Stimulated activated CD4-positive, alpha-beta T cell treated with anti-CD3 and anti-CD28 coated beads, TNF-alpha, amount 100 ng/mL, for 24 hours (primary cell): ENCODE results near the gene OR6C3.
"Not testable (repeated sequence)": the region's sequence is repeated elsewhere in the genome, so short reads cannot be mapped to it uniquely, and the experiment has no call there.

Experiments used
- DNase-seq, 3 experiments: peaks; one replicate each; pipeline ENCODE4 v3.0.0-alpha.2; 2020; ENCODE audit warnings: low read depth in 3 of 3

OR6C3 gene

DNA sequence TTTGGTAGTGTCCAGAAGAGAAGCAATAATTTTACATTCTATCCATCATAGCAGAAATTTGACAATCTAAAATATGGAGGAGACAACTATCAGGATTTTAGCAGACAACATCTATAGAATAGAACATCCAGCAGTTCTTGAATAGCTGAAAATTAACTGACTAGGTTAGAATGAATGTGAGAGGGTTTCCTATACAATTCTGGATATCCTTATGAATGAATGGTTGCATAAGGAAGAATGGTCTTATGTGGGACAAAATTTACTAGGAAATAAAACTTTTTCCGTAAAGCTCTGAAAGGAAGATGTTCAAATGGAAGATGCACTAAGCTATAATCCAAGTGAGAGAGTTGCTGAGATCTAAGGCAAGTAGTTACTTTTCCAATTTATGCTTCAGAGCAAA is at the start of gene OR6C3:
OR6C3 (plus strand) TSS at position 301 of the 400 bp plus-strand sequence. CDS start 955 bp downstream, outside the sequence.
- no peak for DNase-seq

GRCh38 chr12:55280991-55281390 is 49.6 kb upstream of the OR6C3 start:
- DNase-seq = no peak

- no peak for DNase-seq
Measured at GRCh38 chr12:55289999-55290398, 40.5 kb upstream of the OR6C3 start.

DNA sequence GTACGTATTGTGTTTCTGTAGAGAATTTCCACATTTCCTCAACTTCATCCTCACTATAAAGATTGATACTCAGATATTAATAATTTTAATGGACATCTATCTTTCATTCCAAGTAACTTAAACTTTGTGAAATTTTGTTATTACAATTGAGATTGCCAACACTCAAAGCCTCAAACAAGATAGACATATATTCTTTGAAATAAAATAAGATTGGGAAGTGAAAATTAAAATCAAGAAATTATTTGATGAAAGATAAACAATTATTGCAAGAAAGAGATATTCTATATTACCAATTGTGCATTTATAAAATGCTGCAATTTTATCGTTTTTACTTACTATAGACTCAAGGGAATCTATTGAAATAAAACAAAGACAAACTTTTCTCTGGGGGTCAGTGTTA is 34.1 kb upstream of the OR6C3 start, which contains the start of gene OR6C6:
OR6C6 (minus strand) TSS at position 101 of the 400 bp plus-strand sequence. CDS start 1,337 bp downstream, outside the sequence.
- no peak for DNase-seq

GRCh38 chr12:55314043-55314442 is 16.5 kb upstream of the OR6C3 start, which contains the start of gene OR6C1:
TSS of gene OR6C1 (plus strand) at chr12:55314343. CDS start at chr12:55320600, 6,257 bp downstream.
- DNase-seq = no peak

GRCh38 chr12:55320201-55320600 is 10.3 kb upstream of the OR6C3 start:
- no peak for DNase-seq

GRCh38 chr12:55325801-55326200 is 4.7 kb upstream of the OR6C3 start:
- not testable (repeated sequence) for DNase-seq

DNA sequence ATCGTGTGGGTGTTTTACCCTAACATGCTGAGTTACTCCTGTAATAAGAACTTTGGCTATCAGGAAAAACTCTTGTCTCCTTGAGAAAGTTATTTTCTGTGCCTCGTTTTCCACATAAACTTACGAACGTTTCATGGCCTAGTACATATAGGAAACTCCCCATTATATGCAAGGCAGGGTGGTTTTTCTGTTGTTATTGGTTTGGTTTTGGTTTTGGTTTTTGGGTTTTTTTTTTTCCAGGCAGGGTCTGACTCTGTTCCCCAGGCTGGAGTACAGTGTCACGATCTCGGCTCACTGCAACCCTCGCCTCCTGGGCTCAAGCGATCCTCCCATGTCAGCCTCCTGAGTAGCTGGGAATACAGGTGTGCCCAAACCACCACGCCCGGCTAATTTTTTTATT is 5.5 kb downstream of the OR6C3 start:
- DNase-seq = no peak

- not testable (repeated sequence) for DNase-seq
Measured at GRCh38 chr12:55355338-55355737, 24.8 kb downstream of the OR6C3 start.

GRCh38 chr12:55362675-55363074 is 32.1 kb downstream of the OR6C3 start, which contains the start of gene OR6C75:
TSS of gene OR6C75 (plus strand) at chr12:55362975. CDS start at chr12:55365111, 2,136 bp downstream.
- DNase-seq = no peak

DNA sequence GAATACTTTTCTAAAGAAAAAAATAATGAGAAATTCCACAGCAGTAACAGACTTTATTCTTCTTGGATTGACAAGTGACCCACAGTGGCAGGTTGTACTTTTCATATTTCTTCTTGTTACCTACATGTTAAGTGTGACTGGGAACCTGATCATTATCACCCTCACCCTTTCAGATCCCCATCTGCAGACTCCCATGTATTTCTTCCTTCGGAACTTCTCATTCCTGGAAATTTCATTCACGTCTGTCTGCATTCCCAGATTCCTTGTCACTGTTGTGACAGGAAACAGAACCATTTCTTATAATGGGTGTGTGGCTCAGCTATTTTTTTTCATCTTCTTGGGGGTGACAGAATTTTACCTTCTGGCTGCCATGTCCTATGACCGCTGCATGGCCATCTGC is 34.5 kb downstream of the OR6C3 start:
- no peak for DNase-seq

GRCh38 chr12:55372521-55372920 is 42.0 kb downstream of the OR6C3 start:
- no peak for DNase-seq
